ENCODE measurements around the gene TMEM88. TPM values are rescaled to one million over a fixed set of nuclear protein-coding genes. Genes with fewer than 3 reads are reported as not detected.
A peak's percentile ranks its signal among the peaks of the same experiment; 100 is the strongest.

Gene TMEM88
- total RNA-seq, 1 experiment from 2014 or later: 2.8 TPM

DNA sequence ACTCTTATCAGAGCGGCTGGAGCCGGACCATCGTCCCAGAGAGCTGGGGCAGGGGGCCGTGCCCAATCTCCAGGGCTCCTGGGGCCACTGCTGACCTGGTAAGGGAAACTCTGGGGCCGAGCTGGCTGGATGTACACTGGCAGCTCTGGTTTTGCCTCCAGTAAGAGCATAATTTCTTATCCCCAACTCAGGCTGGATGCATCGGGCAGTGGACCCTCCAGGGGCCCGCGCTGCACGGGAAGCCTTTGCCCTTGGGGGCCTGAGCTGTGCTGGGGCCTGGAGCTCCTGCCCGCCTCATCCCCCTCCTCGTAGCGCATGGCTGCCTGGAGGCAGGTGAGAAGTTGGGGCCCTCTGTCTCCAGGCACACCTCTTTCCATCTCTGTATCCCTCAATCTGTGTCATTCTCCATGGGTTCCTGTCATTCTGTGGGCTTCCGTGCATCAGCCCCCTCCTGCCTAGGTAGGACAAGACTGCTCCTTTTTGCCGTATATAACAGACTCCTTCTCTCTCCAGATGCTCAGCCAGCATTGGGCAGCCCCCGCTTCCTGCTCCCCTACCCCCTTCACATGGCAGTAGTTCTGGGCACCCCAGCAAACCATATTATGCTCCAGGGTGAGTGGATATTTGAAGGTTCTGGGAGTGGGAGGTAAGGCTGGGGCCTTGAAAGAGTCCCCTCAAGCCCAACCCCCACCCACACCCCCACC, 9.4 kb upstream of the TMEM88 start:
- Histone ChIP-seq H3K27ac (ENCODE audit: low read depth, low read length) (peak overlapping the region; percentile 97), H3K4me1 (ENCODE audit: control insufficient read depth in 1 of 2, insufficient read depth in 2 of 2, low read length in 2 of 2) (peaks cover 19 to 34% of the 10 kb centered on the region in 2 experiments), H3K27me3 (ENCODE audit: insufficient read depth, low read length) (no peaks in the 10 kb centered on the region), H3K9me3 (ENCODE audit: control insufficient read depth in 1 of 2, insufficient read depth in 1 of 2, low read depth in 1 of 2, low read length in 2 of 2) (no peaks in the 10 kb centered on the region), H3K4me2 (ENCODE audit: low read length) (peak overlapping the region; percentile 99), H3K79me2 (ENCODE audit: insufficient read depth, low read length) (peaks cover 70% of the 10 kb centered on the region), H2AFZ (ENCODE audit: low read depth, low read length, poor library complexity, severe bottlenecking) (no peak overlapping the region), H3K9ac (ENCODE audit: low read length) (peak overlapping the region; percentile 99), H3K36me3 (ENCODE audit: control insufficient read depth in 1 of 2, insufficient read depth in 2 of 2, low read length in 2 of 2) (peaks cover 11 to 31% of the 10 kb centered on the region in 2 experiments), H3K4me3 (replicated peaks in 1 of 2; ENCODE audit: low read depth in 1 of 2, low read length in 2 of 2) (peak overlapping the region; percentile 92 to 94), H3K9me2 (ENCODE audit: insufficient read depth) (no peaks in the 10 kb centered on the region), H4K20me1 (ENCODE audit: insufficient read depth) (no peaks in the 10 kb centered on the region)
- BruUV-seq (replicated peaks): no TSS peak
- CTCF ChIA-PET: interaction anchor here (1.1 to 2.5 kb wide), 4 partner anchors 10 to 67 kb away, joined by 3 to 8 read pairs (median 5); partner anchors contain the start of gene NAA38
- no peak for DNase-seq (ENCODE audit: low read depth, low spot score)
- POLR2A ChIA-PET: interaction anchor here (0.8 to 3.7 kb wide), 4 partner anchors 11 to 29 kb away, joined by 3 to 45 read pairs (median 12); partner anchors contain the start of genes CYB5D1, KDM6B and NAA38
- ATAC-seq: no peak
- RAD21 ChIA-PET (ENCODE audit: low non-redundant PET in 1 of 2, low total read pairs in 2 of 2, uncharacterized antibody in 2 of 2, unreplicated experiment in 2 of 2): interaction anchor here in 1 of 2 experiments (0.8 to 0.9 kb wide), 2 partner anchors 10 to 11 kb away, joined by 3 to 5 read pairs; partner anchors contain the start of gene KDM6B
- intact Hi-C loops (cut with micrococcal nuclease): no loop called here
- TF ChIP-seq EZH2phosphoT487 (IDR thresholded peaks at IDR 0.05; ENCODE audit: borderline replicate concordance) (no peak), ZNF274 (IDR thresholded peaks at IDR 0.05; ENCODE audit: low read depth, low read length) (no peak), RAD21 (IDR thresholded peaks at IDR 0.05; ENCODE audit: low read depth) (no peak), ELF1 (IDR thresholded peaks at IDR 0.05; ENCODE audit: borderline replicate concordance, low read depth) (no peak), EZH2 (IDR thresholded peaks at IDR 0.05) (no peak), CEBPB (IDR thresholded peaks at IDR 0.05; ENCODE audit: low read depth) (no peak), SP1 (IDR thresholded peaks at IDR 0.05; ENCODE audit: low read depth) (no peak), MAX (IDR thresholded peaks at IDR 0.05) (no peak), FOSL1 (IDR thresholded peaks at IDR 0.05; ENCODE audit: low read depth) (no peak), SRF (IDR thresholded peaks at IDR 0.05; ENCODE audit: low read depth) (no peak), REST (IDR thresholded peaks at IDR 0.05; ENCODE audit: low read depth) (no peak), TCF7L2 (IDR thresholded peaks at IDR 0.05; ENCODE audit: borderline replicate concordance, extremely low read depth, insufficient read depth, insufficient read length) (no peak), CBX3 (IDR thresholded peaks at IDR 0.05; ENCODE audit: low read depth) (no peak), ZFX (IDR thresholded peaks at IDR 0.05) (no peak), ZBTB33 (IDR thresholded peaks at IDR 0.05; ENCODE audit: extremely low read depth, insufficient replicate concordance, low read length) (no peak), SIN3A (IDR thresholded peaks at IDR 0.05; ENCODE audit: low read depth) (no peak)
- TF ChIP-seq, protein P1, sequence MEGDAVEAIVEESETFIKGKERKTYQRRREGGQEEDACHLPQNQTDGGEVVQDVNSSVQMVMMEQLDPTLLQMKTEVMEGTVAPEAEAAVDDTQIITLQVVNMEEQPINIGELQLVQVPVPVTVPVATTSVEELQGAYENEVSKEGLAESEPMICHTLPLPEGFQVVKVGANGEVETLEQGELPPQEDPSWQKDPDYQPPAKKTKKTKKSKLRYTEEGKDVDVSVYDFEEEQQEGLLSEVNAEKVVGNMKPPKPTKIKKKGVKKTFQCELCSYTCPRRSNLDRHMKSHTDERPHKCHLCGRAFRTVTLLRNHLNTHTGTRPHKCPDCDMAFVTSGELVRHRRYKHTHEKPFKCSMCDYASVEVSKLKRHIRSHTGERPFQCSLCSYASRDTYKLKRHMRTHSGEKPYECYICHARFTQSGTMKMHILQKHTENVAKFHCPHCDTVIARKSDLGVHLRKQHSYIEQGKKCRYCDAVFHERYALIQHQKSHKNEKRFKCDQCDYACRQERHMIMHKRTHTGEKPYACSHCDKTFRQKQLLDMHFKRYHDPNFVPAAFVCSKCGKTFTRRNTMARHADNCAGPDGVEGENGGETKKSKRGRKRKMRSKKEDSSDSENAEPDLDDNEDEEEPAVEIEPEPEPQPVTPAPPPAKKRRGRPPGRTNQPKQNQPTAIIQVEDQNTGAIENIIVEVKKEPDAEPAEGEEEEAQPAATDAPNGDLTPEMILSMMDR (IDR thresholded peaks at IDR 0.05 in 2 of 3, conservative IDR thresholded peaks at IDR 0.05 in 1 of 3; ENCODE audit: borderline replicate concordance in 1 of 3, insufficient read depth in 1 of 3, low read depth in 2 of 3, low read length in 2 of 3): no peak

All from HCT116 (cell line).